Adrenal gland (tissue), 12 donors: ENCODE results near the gene KCNJ1. TPM values are rescaled to one million over a fixed set of nuclear protein-coding genes. Genes with fewer than 3 reads are reported as not detected.

Experiments used
- DNase-seq, 7 donors: peaks; one replicate each; pipeline ENCODE4 v3.0.0-alpha.2; 2019 to 2020
- H3K27ac ChIP-seq, 5 donors: fragments of 200-600 bp; sonication (generic) in 4 of 5; 1 replicate in 3 of 5; 2 replicates in 2 of 5; pipeline versions ENCODE4 v1.5.1 to v1.8.0; 2016 to 2020; ENCODE audit warnings: mild to moderate bottlenecking in 1 of 5
- H3K27me3 ChIP-seq: fragments of 200-600 bp; 2 replicates; pipeline ENCODE4 v1.8.0; 2021
- H3K36me3 ChIP-seq, 2 donors: fragments of 200-600 bp; replicated peaks in 1 of 2; 1 replicate in 1 of 2; 2 replicates in 1 of 2; pipeline versions ENCODE4 v1.5.1 to v1.8.0; 2018 to 2022
- H3K4me1 ChIP-seq, 2 donors: fragments of 200-600 bp; replicated peaks in 1 of 2; 1 replicate in 1 of 2; 2 replicates in 1 of 2; pipeline versions ENCODE4 v1.5.1 to v1.8.0; 2018 to 2021
- H3K4me3 ChIP-seq, 4 donors: fragments of 200-600 bp; sonication (generic) in 3 of 4; one replicate each; pipeline ENCODE4 v1.5.1; 2016 to 2018
- H3K9me3 ChIP-seq, 3 donors: fragments of 200-600 bp; sonication (generic) in 1 of 3; replicated peaks in 1 of 3; 1 replicate in 2 of 3; 2 replicates in 1 of 3; pipeline versions ENCODE4 v1.5.1 to v1.8.0; 2016 to 2021
- POLR2A ChIP-seq, 2 donors: fragments of 450-650 bp; IDR thresholded peaks; one replicate each; pipeline ENCODE4 v1.6.1; 2017; ENCODE audit warnings: antibody characterized with exemption in 2 of 2, mild to moderate bottlenecking in 2 of 2, moderate library complexity in 1 of 2
- WGBS, 4 donors: extraction: QIAGEN DNeasy Blood & Tissue Kit in 2 of 4; methylation state at CpG; one replicate each; pipeline versions ENCODE4 v1.1.5 to v1.1.7; 2013 to 2017; 5-methylcytosine and 5-hydroxymethylcytosine counted together
- intact Hi-C, 2 donors: fragments of 100-400 bp; cut with DNase I; formaldehyde crosslinking; loops; one replicate each; pipeline versions ENCODE4 v1.14.1 to v1.15.0; 2022 to 2023
- polyA plus RNA-seq, 3 donors: library from polyadenylated mRNA; stranded (reverse); fragments of 200-250 nt in 2 of 3; fragments of 350-450 nt in 1 of 3; fragmentation: Illumina TruSeq in 1 of 3; extraction: RNeasy Lipid Tissue Mini Kit (QIAGEN cat#74804) in 1 of 3; gene quantifications; one replicate each; pipeline ENCODE4 v1.2.3, GENCODE V29; 2013 to 2014
- total RNA-seq, 9 donors: library from RNA; depleted of rRNA in 4 of 9; stranded (reverse); fragments of >200 nt in 4 of 9; fragments of 120-200 nt in 1 of 9; fragmentation: NEBNext Ultra II Directional in 1 of 9; extraction: Animal tissue kit (Norgen Biotek cat#: 25700) in 1 of 9; gene quantifications; one replicate each; pipeline versions ENCODE4 v1.1.0 to v1.2.4, GENCODE V29; 2013 to 2023
- TF ChIP-seq, protein P1 (sequence below), 6 experiments: fragments of 450-650 bp in 4 of 6; fragments of 200-600 bp in 2 of 6; sonication (generic) in 1 of 6; IDR thresholded peaks; 1 replicate in 5 of 6; 2 replicates in 1 of 6; pipeline versions ENCODE4 v1.5.1 to v1.8.0; 2016 to 2021; ENCODE audit warnings: antibody characterized with exemption in 6 of 6, mild to moderate bottlenecking in 2 of 6, moderate library complexity in 1 of 6
- donor health status: healthy with polysubstance abuse.
- donor health status: Bipolar disorder and iron deficiency.
- donor health status: DM: yes; HTN: yes; CAD: no.
- donor health status: DM: no; HTN: no; CAD: no.
- donor health status: DM: no; HTN: no; CAD: no.
- donor health status: DM: yes; HTN: yes; CAD: no.

Gene KCNJ1
- total and polyA plus RNA-seq, 12 donors, result 0.06 to 0.17 (median 0.16) TPM; not detected in 9

DNA sequence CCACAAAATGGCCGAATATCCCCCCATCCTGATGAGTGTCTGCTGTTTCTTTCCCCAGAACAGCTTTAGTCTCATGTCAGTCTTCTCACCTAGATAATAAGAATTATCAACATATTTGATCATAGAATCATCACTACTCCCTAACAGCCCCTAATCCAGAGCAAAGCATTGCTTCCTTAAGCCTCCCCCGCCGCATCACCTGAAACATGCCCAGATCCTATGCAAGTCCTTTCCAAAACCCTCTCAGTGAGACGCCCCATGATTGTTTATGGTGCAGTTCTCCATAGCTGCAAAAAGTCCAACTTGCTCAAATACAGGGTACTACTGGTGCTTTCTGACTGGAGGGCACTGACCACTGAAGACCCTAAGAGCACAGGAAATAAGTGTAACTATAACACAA is 20.1 kb downstream of the KCNJ1 start:
- Histone ChIP-seq H3K27ac (no peak overlapping the region), H3K27me3 (no peaks in the 10 kb centered on the region), H3K4me3 (no peak overlapping the region), H3K4me1 (no peaks in the 10 kb centered on the region), H3K36me3 (no peaks in the 10 kb centered on the region), H3K9me3 (no peaks in the 10 kb centered on the region)
- DNase-seq, result no peak
- WGBS, 4 donors, result 79 to 87% (median 85%) methylated on average over 4 of the region's 4 CpGs
- no peak for TF ChIP-seq POLR2A (IDR thresholded peaks at IDR 0.05)
- TF ChIP-seq, protein P1, sequence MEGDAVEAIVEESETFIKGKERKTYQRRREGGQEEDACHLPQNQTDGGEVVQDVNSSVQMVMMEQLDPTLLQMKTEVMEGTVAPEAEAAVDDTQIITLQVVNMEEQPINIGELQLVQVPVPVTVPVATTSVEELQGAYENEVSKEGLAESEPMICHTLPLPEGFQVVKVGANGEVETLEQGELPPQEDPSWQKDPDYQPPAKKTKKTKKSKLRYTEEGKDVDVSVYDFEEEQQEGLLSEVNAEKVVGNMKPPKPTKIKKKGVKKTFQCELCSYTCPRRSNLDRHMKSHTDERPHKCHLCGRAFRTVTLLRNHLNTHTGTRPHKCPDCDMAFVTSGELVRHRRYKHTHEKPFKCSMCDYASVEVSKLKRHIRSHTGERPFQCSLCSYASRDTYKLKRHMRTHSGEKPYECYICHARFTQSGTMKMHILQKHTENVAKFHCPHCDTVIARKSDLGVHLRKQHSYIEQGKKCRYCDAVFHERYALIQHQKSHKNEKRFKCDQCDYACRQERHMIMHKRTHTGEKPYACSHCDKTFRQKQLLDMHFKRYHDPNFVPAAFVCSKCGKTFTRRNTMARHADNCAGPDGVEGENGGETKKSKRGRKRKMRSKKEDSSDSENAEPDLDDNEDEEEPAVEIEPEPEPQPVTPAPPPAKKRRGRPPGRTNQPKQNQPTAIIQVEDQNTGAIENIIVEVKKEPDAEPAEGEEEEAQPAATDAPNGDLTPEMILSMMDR (IDR thresholded peaks at IDR 0.05), result no peak
- intact Hi-C loops, result no loop called here

GRCh38 chr11:128845334-128845780 is 21.7 kb downstream of the KCNJ1 start:
- no peaks in the 10 kb centered on the region for H3K4me1 ChIP-seq
- no peaks in the 10 kb centered on the region for H3K36me3 ChIP-seq
- H3K4me3 ChIP-seq, result no peak overlapping the region
- H3K27ac ChIP-seq, result no peak overlapping the region
- TF ChIP-seq, protein P1 (IDR thresholded peaks at IDR 0.05), result no peak
- no peak for TF ChIP-seq POLR2A (IDR thresholded peaks at IDR 0.05)
- H3K9me3 ChIP-seq, result no peaks in the 10 kb centered on the region
- WGBS, 4 donors, result 56 to 87% (median 60%) methylated on average over 2 of the region's 2 CpGs
- no peaks in the 10 kb centered on the region for H3K27me3 ChIP-seq
- intact Hi-C loops, result no loop called here
- DNase-seq, result no peak

- WGBS, 4 donors, result 55 to 62% (median 60%) methylated on average over 2 of the region's 2 CpGs
- Histone ChIP-seq H3K27ac (no peak overlapping the region), H3K4me3 (no peak overlapping the region), H3K9me3 (no peaks in the 10 kb centered on the region), H3K36me3 (no peaks in the 10 kb centered on the region), H3K27me3 (no peaks in the 10 kb centered on the region), H3K4me1 (no peaks in the 10 kb centered on the region)
- intact Hi-C loops, result no loop called here
- DNase-seq, result no peak
- TF ChIP-seq, protein P1 (IDR thresholded peaks at IDR 0.05), result no peak
- TF ChIP-seq POLR2A (IDR thresholded peaks at IDR 0.05), result no peak
Measured at GRCh38 chr11:128843198-128843785, 23.8 kb downstream of the KCNJ1 start.

DNA sequence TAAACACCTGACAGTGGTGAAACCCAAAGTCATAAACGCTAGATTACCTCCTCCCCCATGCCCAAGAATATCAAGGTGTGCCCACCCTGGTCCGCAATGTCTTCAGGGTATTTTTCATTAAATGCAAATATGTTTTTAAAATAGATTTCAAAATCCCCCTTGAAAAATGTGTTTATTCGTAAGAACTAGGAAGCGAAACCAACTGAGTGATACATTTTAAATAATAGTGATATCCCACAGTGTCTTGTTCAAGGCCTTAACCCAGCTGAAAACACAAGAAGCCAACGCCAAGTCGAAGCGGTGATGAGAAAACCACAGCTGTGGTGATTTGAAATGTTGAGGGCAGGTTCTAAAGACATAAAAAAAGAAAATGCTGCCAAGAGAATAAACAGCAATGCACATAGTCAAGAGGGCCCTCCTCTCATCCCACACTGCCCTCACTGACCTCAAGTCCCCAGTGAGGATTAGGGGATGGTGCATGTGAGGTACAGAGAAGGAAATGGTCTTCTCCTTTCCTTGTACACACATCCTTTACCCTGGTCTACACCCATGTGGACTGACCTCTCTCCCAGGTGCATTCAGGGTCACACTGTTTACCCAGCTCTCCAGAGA is 25.5 kb downstream of the KCNJ1 start:
- Histone ChIP-seq H3K4me3 (no peak overlapping the region), H3K4me1 (no peaks in the 10 kb centered on the region), H3K27me3 (no peaks in the 10 kb centered on the region), H3K9me3 (no peaks in the 10 kb centered on the region), H3K36me3 (no peaks in the 10 kb centered on the region), H3K27ac (no peak overlapping the region)
- 77 to 83% (median 80%) methylated on average over 7 of the region's 7 CpGs for WGBS, 4 donors
- DNase-seq, result no peak
- intact Hi-C loops, result no loop called here
- TF ChIP-seq POLR2A (IDR thresholded peaks at IDR 0.05), result no peak
- TF ChIP-seq, protein P1 (IDR thresholded peaks at IDR 0.05), result no peak
